H54 (cell line): ENCODE data around the gene LDHAL6B.
A peak's percentile ranks its signal among the peaks of the same experiment; 100 is the strongest.

ENCODE experiments used
- DNase-seq: peaks from one replicate; pipeline ENCODE4 v3.0.0; 2011; ENCODE audit warnings: low spot score, mixed read lengths; ENCODE audit not compliant: insufficient read length
- FAIRE-seq: peaks from 3 replicates; lab custom pipeline; 2011; peaks lifted over from hg19 to GRCh38; lab: Jason Lieb, UNC
- POLR2A ChIP-seq: IDR thresholded peaks from 2 replicates; pipeline ENCODE4 v1.6.1; 2011; ENCODE audit warnings: low read depth, mild to moderate bottlenecking, low read length

Gene LDHAL6B

GRCh38 chr15:59242649-59243048 lies 36.0 kb downstream of the LDHAL6B start:
- TF ChIP-seq POLR2A = no peak
- DNase-seq = no peak
- FAIRE-seq = no peak

GRCh38 chr15:59243622-59244021 lies 37.0 kb downstream of the LDHAL6B start:
- FAIRE-seq (no peak), DNase-seq (no peak)
- TF ChIP-seq POLR2A = no peak

- DNase-seq = no peak
- TF ChIP-seq POLR2A = no peak
- no peak for FAIRE-seq
These were observed 37.7 kb downstream of the LDHAL6B start for GRCh38 chr15:59244337-59244736.

GRCh38 chr15:59245559-59245958 lies 38.9 kb downstream of the LDHAL6B start:
- DNase-seq (no peak), FAIRE-seq (no peak)
- no peak for TF ChIP-seq POLR2A

- FAIRE-seq = no peak
- no peak for TF ChIP-seq POLR2A
- DNase-seq = peak; percentile 19
These were observed 40.7 kb downstream of the LDHAL6B start for GRCh38 chr15:59247364-59247763.

GRCh38 chr15:59249816-59250215 lies 43.2 kb downstream of the LDHAL6B start:
- no peak for TF ChIP-seq POLR2A
- DNase-seq = no peak

GRCh38 chr15:59250249-59250648 lies 43.6 kb downstream of the LDHAL6B start:
- no peak for TF ChIP-seq POLR2A
- FAIRE-seq = no peak
- no peak for DNase-seq

More at GRCh38 chr15:59249816-59250215, 43.2 kb downstream of the LDHAL6B start:
- FAIRE-seq = no peak

- TF ChIP-seq POLR2A = no peak
- FAIRE-seq = no peak
- DNase-seq = no peak
These were observed 44.6 kb downstream of the LDHAL6B start for GRCh38 chr15:59251001-59251845.

GRCh38 chr15:59252137-59252536 lies 45.5 kb downstream of the LDHAL6B start:
- FAIRE-seq = no peak
- TF ChIP-seq POLR2A = no peak
- DNase-seq = no peak

- FAIRE-seq (no peak), DNase-seq (no peak)
- no peak for TF ChIP-seq POLR2A
These were observed 49.2 kb downstream of the LDHAL6B start for GRCh38 chr15:59255680-59256336.

GRCh38 chr15:59256482-59256881 lies 49.8 kb downstream of the LDHAL6B start:
- FAIRE-seq (no peak), DNase-seq (no peak)
- TF ChIP-seq POLR2A = no peak

- DNase-seq (no peak), FAIRE-seq (no peak)
- TF ChIP-seq POLR2A = no peak
These were observed 50.5 kb downstream of the LDHAL6B start for GRCh38 chr15:59257140-59257539.
